AG09309 (cell line): ENCODE data around the gene BET1L.

ENCODE experiments used
- DNase-seq: peaks from one replicate; pipeline ENCODE4 v3.0.0-alpha.2; 2010; ENCODE audit warnings: low read depth
- H3K4me3 ChIP-seq: 2 replicates; pipeline ENCODE4 v1.5.1; 2011; ENCODE audit warnings: mild to moderate bottlenecking, low read depth, low read length, moderate library complexity; ENCODE audit not compliant: control insufficient read depth
- TF ChIP-seq, protein P1 (sequence below): IDR thresholded peaks from 2 replicates; pipeline ENCODE4 v1.5.1; 2011; ENCODE audit warnings: mild to moderate bottlenecking, low read depth, low read length, inconsistent platforms; ENCODE audit not compliant: insufficient read depth, control insufficient read depth; ENCODE audit errors: missing control alignments

BET1L gene

GRCh38 chr11:227824-228379 lies 20.7 kb upstream of the BET1L start:
- no peak overlapping the region for H3K4me3 ChIP-seq
- DNase-seq, result no peak
- TF ChIP-seq, protein P1, sequence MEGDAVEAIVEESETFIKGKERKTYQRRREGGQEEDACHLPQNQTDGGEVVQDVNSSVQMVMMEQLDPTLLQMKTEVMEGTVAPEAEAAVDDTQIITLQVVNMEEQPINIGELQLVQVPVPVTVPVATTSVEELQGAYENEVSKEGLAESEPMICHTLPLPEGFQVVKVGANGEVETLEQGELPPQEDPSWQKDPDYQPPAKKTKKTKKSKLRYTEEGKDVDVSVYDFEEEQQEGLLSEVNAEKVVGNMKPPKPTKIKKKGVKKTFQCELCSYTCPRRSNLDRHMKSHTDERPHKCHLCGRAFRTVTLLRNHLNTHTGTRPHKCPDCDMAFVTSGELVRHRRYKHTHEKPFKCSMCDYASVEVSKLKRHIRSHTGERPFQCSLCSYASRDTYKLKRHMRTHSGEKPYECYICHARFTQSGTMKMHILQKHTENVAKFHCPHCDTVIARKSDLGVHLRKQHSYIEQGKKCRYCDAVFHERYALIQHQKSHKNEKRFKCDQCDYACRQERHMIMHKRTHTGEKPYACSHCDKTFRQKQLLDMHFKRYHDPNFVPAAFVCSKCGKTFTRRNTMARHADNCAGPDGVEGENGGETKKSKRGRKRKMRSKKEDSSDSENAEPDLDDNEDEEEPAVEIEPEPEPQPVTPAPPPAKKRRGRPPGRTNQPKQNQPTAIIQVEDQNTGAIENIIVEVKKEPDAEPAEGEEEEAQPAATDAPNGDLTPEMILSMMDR, result no peak

GRCh38 chr11:225734-226453 lies 18.7 kb upstream of the BET1L start:
- DNase-seq, result no peak
- TF ChIP-seq, protein P1, result no peak
- H3K4me3 ChIP-seq, result no peak overlapping the region

- H3K4me3 ChIP-seq, result no peak overlapping the region
- TF ChIP-seq, protein P1, result no peak
- no peak for DNase-seq
Observed at GRCh38 chr11:224424-224823, 17.2 kb upstream of the BET1L start.

- H3K4me3 ChIP-seq, result no peak overlapping the region
- DNase-seq, result no peak
- TF ChIP-seq, protein P1, result no peak
Observed at GRCh38 chr11:223884-224283, 16.7 kb upstream of the BET1L start.

DNA sequence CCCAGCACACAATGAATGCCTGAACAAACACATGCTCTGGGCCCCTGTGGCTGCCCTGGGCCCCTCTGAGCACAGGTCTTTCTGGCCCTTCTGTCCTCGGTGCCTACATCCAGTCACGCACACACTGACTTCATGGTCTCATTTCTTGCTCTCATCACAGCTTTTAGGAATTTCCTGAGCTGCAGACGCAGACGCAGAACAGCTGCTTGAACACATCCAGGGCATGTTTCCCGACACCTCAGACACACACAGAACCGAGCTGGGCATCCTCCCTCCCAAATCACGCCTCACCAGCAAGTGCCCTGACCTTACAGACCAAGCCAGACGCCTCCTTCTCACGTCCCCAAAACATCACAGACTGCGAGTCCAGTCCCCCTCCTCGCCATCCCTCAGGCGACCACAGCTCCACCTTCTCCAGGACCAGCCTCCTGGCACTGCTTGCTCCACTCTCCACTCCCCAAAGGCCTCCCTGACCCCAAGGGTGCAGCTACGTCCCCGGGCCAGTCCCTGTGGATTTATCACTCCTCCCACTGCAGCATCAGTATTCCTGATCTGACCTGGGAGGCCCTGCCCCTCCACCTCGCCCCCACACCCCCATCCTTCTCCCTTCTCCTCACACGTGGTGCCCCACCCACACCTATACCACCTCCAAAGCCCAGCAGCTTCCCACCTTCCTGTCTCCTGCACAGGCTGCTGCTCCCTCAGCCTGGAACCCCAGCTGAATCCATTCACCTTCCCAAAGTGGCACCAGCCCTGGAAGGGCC lies 16.0 kb upstream of the BET1L start:
- no peak for DNase-seq
- H3K4me3 ChIP-seq, result no peak overlapping the region
- TF ChIP-seq, protein P1, result no peak

DNA sequence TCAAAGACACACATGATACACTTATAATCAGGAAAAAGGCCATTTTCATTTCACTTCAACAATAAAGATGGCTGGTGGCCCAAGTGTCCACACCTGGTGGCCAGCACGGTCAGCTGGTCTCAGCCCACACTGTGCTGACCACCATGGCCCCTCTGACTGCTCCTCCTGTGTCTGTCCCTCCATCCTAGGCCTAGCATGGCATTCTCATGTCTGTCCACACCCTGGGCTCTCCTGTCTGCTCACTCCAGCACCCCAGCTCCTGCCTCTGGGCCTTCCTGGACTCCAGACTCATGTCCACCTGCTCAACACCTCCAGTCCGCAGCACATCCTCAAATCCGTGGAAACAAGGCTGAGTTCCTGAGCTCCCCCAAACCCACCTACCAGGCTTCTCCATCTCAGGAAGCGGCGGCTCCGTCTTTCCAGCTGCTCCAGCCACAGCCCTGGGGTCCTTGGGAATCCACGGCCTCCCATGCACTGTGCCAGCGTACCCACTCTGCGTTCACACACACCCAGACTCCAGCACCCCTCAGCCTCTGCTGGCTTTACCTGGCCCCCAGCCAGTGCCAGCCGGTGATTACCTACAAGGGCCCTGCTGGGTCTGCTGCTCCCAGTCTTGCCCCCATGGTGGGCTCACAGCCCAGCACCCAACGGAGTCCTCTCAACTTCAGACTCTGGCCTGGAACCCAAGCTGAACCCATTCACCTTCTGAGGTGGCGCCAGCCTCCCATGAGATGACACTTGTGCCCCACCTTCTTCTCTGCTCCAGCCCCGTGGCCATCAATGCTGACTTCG lies 15.0 kb upstream of the BET1L start:
- H3K4me3 ChIP-seq, result no peak overlapping the region
- no peak for DNase-seq
- TF ChIP-seq, protein P1, result no peak
